Mesothelial cell of epicardium (in vitro differentiated cells): ENCODE results near the gene PLCB1. TPM values are rescaled to one million over a fixed set of nuclear protein-coding genes. Genes with fewer than 3 reads are reported as not detected.

ENCODE experiments used
- DNase-seq, 2 experiments: peaks; one replicate each; pipeline ENCODE4 v3.0.0; 2021; ENCODE audit warnings: low spot score in 2 of 2; ENCODE audit not compliant: unreplicated experiment in 2 of 2
- H3K27ac Mint-ChIP-seq: 2 replicates; pipeline ENCODE4 v1.8.0; 2021; ENCODE audit warnings: mixed read lengths
- H3K27me3 Mint-ChIP-seq: 2 replicates; pipeline ENCODE4 v1.8.0; 2021; ENCODE audit warnings: low read depth, mixed read lengths
- H3K36me3 Mint-ChIP-seq: 2 replicates; pipeline ENCODE4 v1.8.0; 2021; ENCODE audit warnings: mixed read lengths
- H3K4me1 Mint-ChIP-seq: 2 replicates; pipeline ENCODE4 v1.8.0; 2021; ENCODE audit warnings: mixed read lengths
- H3K4me3 Mint-ChIP-seq: 2 replicates; pipeline ENCODE4 v1.8.0; 2021; ENCODE audit warnings: mild to moderate bottlenecking, moderate library complexity, mixed read lengths
- H3K9me3 Mint-ChIP-seq: 2 replicates; pipeline ENCODE4 v1.8.0; 2021; ENCODE audit warnings: mixed read lengths
- CTCF ChIP-seq: fragments of 200-600 bp; sonication (generic); IDR thresholded peaks from one replicate; pipeline ENCODE4 v1.5.0; 2021; ENCODE audit warnings: antibody characterized with exemption; ENCODE audit not compliant: unreplicated experiment
- total RNA-seq: library from RNA; stranded (reverse); gene quantifications from 3 replicates; pipeline ENCODE4 v1.2.1, GENCODE V29; 2021

Gene PLCB1
- total RNA-seq, 1 donor from 2014 or later = 41.5 TPM

DNA sequence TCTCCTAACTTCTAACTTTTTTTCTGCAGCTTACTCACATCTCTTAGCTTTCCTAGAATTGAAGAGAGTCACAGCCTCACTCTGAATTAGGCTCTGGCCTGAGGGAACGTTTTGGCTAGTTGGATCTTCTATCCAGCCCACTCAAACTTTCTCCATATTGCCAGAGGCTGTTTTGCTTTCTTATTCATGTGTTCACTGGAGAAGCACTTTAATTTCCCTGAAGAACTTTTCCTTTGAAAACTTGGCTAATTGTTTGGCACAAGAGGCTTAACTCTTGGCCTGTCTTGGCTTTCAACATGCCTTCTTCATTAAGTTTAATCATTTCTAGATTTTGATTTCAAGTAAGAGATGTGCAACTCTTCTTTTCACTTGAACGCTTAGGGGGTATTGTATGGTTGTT lies 798.7 kb downstream of the PLCB1 start:
- TF ChIP-seq CTCF = no peak
- H3K27ac Mint-ChIP-seq = no peak overlapping the region
- no peak for DNase-seq
- H3K4me1 Mint-ChIP-seq = peaks cover 13% of the 10 kb centered on the region
- H3K4me3 Mint-ChIP-seq = no peak overlapping the region
- H3K27me3 Mint-ChIP-seq = no peaks in the 10 kb centered on the region
- H3K9me3 Mint-ChIP-seq = peaks cover 7% of the 10 kb centered on the region
- H3K36me3 Mint-ChIP-seq = no peaks in the 10 kb centered on the region

- H3K27ac Mint-ChIP-seq = no peak overlapping the region
- H3K27me3 Mint-ChIP-seq = peaks cover 1% of the 10 kb centered on the region
- no peak for DNase-seq
- no peak for TF ChIP-seq CTCF
- no peak overlapping the region for H3K4me3 Mint-ChIP-seq
- H3K36me3 Mint-ChIP-seq = no peaks in the 10 kb centered on the region
- H3K4me1 Mint-ChIP-seq = peaks cover 13% of the 10 kb centered on the region
- H3K9me3 Mint-ChIP-seq = peaks cover 7% of the 10 kb centered on the region
These were observed 800.4 kb downstream of the PLCB1 start for GRCh38 chr20:8932192-8933165.

DNA sequence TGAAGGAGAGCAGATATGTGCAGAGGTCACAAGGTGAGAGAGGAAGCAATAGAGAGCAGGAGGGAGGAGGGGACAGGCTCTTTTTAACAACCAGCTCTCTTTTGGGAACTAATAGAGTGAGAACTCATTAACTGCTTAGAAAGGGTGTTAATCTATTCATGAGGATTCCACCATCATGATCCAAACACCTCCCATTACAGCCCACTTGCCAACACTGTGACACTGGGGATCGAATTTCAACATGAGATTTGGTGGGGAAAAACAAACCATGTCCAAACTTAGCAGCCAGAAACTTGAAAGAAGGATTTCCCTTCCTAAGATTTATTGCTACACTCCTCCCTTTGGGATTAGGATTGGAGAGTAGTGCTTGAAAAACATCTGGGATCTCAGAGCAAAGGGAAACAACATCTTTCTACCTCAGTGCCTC lies 801.3 kb downstream of the PLCB1 start:
- Mint-ChIP-seq H3K4me3 (no peak overlapping the region), H3K36me3 (no peaks in the 10 kb centered on the region), H3K27me3 (peaks cover 1% of the 10 kb centered on the region), H3K4me1 (peaks cover 13% of the 10 kb centered on the region), H3K27ac (no peak overlapping the region), H3K9me3 (peaks cover 7% of the 10 kb centered on the region)
- no peak for TF ChIP-seq CTCF
- DNase-seq = no peak

GRCh38 chr20:8934362-8934761 lies 802.3 kb downstream of the PLCB1 start:
- no peak for TF ChIP-seq CTCF
- Mint-ChIP-seq H3K27me3 (peaks cover 2% of the 10 kb centered on the region), H3K9me3 (peaks cover 7% of the 10 kb centered on the region), H3K27ac (no peak overlapping the region), H3K4me1 (peaks cover 13% of the 10 kb centered on the region), H3K36me3 (no peaks in the 10 kb centered on the region), H3K4me3 (no peak overlapping the region)
- no peak for DNase-seq

Other genes with a start within 250 kb of the PLCB1 start
- not detected in 3 replicates for gene HAO1, start 191.8 kb upstream of the PLCB1 start, total RNA-seq
- 28.7 to 33.7 TPM (median 31.3 TPM) in 3 replicates for gene TMX4, start 112.5 kb upstream of the PLCB1 start, total RNA-seq